ENCODE results near the gene TCF7L1. TPM values are rescaled to one million over a fixed set of nuclear protein-coding genes. Genes with fewer than 3 reads are reported as not detected.

Gene TCF7L1
- total RNA-seq, 4 donors from 2014 or later, result 0.29 to 4.0 (median 1.3) TPM

GRCh38 chr2:85187069-85187468 is 53.9 kb downstream of the TCF7L1 start:
- Histone ChIP-seq H3K27ac (no peak overlapping the region), H3K4me1 (peaks cover 0 to 13% (median 0%) of the 10 kb centered on the region in 3 donors), H3K36me3 (no peaks in the 10 kb centered on the region), H3K27me3 (no peaks in the 10 kb centered on the region), H3K9me3 (no peaks in the 10 kb centered on the region), H3K4me3 (no peak overlapping the region)
- intact Hi-C loops (cut with DNase I), result no loop called here
- TF ChIP-seq CTCF (IDR thresholded peaks at IDR 0.05) (no peak), POLR2A (IDR thresholded peaks at IDR 0.05) (no peak)
- DNase-seq, result no peak
- WGBS, 2 donors, result 59 to 63% methylated on average over 2 of the region's 2 CpGs

- H3K36me3 ChIP-seq, result no peaks in the 10 kb centered on the region
- no peak for DNase-seq
- intact Hi-C loops (cut with DNase I), result no loop called here
- WGBS, 2 donors, result 34 to 64% methylated on average over 5 of the region's 5 CpGs
- H3K4me3 ChIP-seq, result no peak overlapping the region
- peaks cover 0 to 13% (median 0%) of the 10 kb centered on the region in 3 donors for H3K4me1 ChIP-seq
- H3K27ac ChIP-seq, result no peak overlapping the region
- H3K27me3 ChIP-seq, result no peaks in the 10 kb centered on the region
- no peaks in the 10 kb centered on the region for H3K9me3 ChIP-seq
- TF ChIP-seq CTCF (IDR thresholded peaks at IDR 0.05) (no peak), POLR2A (IDR thresholded peaks at IDR 0.05) (no peak)
These were observed 55.7 kb downstream of the TCF7L1 start for GRCh38 chr2:85188852-85189251.

GRCh38 chr2:85189606-85190270 is 56.5 kb downstream of the TCF7L1 start:
- Histone ChIP-seq H3K27ac (no peak overlapping the region), H3K36me3 (no peaks in the 10 kb centered on the region), H3K4me1 (peaks cover 0 to 13% (median 0%) of the 10 kb centered on the region in 3 donors), H3K9me3 (no peaks in the 10 kb centered on the region), H3K4me3 (no peak overlapping the region), H3K27me3 (no peaks in the 10 kb centered on the region)
- TF ChIP-seq CTCF (IDR thresholded peaks at IDR 0.05) (no peak), POLR2A (IDR thresholded peaks at IDR 0.05) (no peak)
- intact Hi-C loops (cut with DNase I), result no loop called here
- DNase-seq, result no peak
- 62 to 81% methylated on average over 3 to 7 of the region's 12 CpGs for WGBS, 2 donors

- no peak for DNase-seq
These were observed 58.0 kb downstream of the TCF7L1 start for GRCh38 chr2:85191157-85191556.

More at GRCh38 chr2:85191157-85191556, 58.0 kb downstream of the TCF7L1 start:
- Histone ChIP-seq H3K36me3 (no peaks in the 10 kb centered on the region), H3K27me3 (no peaks in the 10 kb centered on the region), H3K4me1 (peaks cover 0 to 7% (median 0%) of the 10 kb centered on the region in 3 donors), H3K4me3 (no peak overlapping the region), H3K9me3 (no peaks in the 10 kb centered on the region), H3K27ac (no peak overlapping the region)
- intact Hi-C loops (cut with DNase I), result no loop called here
- no peak for TF ChIP-seq CTCF (IDR thresholded peaks at IDR 0.05)
- TF ChIP-seq POLR2A (IDR thresholded peaks at IDR 0.05), result no peak
- 64 to 86% methylated on average over 1 to 2 of the region's 2 CpGs for WGBS, 2 donors

Measured in esophagus squamous epithelium (tissue), 5 donors.